Measurements from ENCODE around the gene HMCN1.

DNA sequence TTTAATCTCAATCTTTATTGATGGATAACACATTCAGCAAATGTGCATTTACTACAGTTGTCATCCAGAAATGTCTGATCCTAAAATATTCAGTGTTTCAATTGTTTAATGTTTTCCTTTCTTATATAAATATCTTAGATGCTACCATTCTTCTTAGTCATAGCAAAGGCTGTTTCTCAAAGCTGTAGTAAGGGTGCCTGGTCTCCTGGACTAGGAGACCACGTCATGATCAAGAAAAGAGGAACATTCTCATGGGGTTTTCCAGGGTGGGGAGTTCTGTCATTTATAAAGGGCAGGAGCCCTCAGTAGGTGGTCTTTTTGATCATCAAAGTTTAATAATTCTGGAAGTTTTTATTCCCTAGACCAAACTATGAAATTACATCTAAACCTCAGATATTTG is 292.8 kb downstream of the HMCN1 start:
- TF ChIP-seq, protein P1, sequence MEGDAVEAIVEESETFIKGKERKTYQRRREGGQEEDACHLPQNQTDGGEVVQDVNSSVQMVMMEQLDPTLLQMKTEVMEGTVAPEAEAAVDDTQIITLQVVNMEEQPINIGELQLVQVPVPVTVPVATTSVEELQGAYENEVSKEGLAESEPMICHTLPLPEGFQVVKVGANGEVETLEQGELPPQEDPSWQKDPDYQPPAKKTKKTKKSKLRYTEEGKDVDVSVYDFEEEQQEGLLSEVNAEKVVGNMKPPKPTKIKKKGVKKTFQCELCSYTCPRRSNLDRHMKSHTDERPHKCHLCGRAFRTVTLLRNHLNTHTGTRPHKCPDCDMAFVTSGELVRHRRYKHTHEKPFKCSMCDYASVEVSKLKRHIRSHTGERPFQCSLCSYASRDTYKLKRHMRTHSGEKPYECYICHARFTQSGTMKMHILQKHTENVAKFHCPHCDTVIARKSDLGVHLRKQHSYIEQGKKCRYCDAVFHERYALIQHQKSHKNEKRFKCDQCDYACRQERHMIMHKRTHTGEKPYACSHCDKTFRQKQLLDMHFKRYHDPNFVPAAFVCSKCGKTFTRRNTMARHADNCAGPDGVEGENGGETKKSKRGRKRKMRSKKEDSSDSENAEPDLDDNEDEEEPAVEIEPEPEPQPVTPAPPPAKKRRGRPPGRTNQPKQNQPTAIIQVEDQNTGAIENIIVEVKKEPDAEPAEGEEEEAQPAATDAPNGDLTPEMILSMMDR (IDR thresholded peaks at IDR 0.05): no peak
- TF ChIP-seq POLR2A (IDR thresholded peaks at IDR 0.05): no peak

All from heart left ventricle (tissue), 13 donors.